SK-N-SH (cell line): ENCODE measurements around the gene S100A6.
"Not testable (repeated sequence)": the region's sequence is repeated elsewhere in the genome, so short reads cannot be mapped to it uniquely, and the experiment has no call there.

Experiments used
- CHD2 ChIP-seq: fragments of 150-350 bp; IDR thresholded peaks from 2 replicates; pipeline ENCODE4 v1.6.1; 2018; ENCODE audit warnings: low read length; ENCODE audit not compliant: partially characterized antibody
- EP300 ChIP-seq, 2 experiments: IDR thresholded peaks; 2 replicates each; pipeline versions ENCODE4 v1.4.0 to v1.6.1; 2012; ENCODE audit warnings: borderline replicate concordance in 1 of 2, low read depth in 1 of 2, low read length in 1 of 2
- GABPA ChIP-seq: IDR thresholded peaks from 2 replicates; pipeline ENCODE4 v1.4.0; 2012; ENCODE audit warnings: low read depth, mild to moderate bottlenecking
- IRF3 ChIP-seq: fragments of 150-350 bp; IDR thresholded peaks from 2 replicates; pipeline ENCODE4 v1.6.1; 2016; ENCODE audit warnings: mild to moderate bottlenecking, low read depth, low read length
- POLR2AphosphoS5 ChIP-seq: IDR thresholded peaks from 2 replicates; pipeline ENCODE4 v1.6.1; 2012; ENCODE audit warnings: low read depth, low read length
- RCOR1 ChIP-seq: fragments of 150-350 bp; IDR thresholded peaks from 2 replicates; pipeline ENCODE4 v1.6.1; 2017; ENCODE audit warnings: antibody characterized with exemption, low read length
- TAF1 ChIP-seq: IDR thresholded peaks from 2 replicates; pipeline ENCODE4 v1.6.1; 2012; ENCODE audit warnings: low read depth, mild to moderate bottlenecking, low read length, moderate library complexity, borderline replicate concordance
- TCF12 ChIP-seq: IDR thresholded peaks from 2 replicates; pipeline ENCODE4 v1.4.0; 2012
- TF ChIP-seq, protein P1 (sequence below): IDR thresholded peaks from 2 replicates; pipeline ENCODE4 v1.4.0; 2012; ENCODE audit warnings: low read depth
- TF ChIP-seq, protein P2 (sequence below): fragments of 200-600 bp; sonication (generic); IDR thresholded peaks from 2 replicates; pipeline ENCODE4 v1.6.1; 2017; ENCODE audit warnings: antibody characterized with exemption, mild to moderate bottlenecking, moderate library complexity
- TF ChIP-seq, protein P3 (sequence below): IDR thresholded peaks from 2 replicates; pipeline ENCODE4 v1.6.1; 2012; ENCODE audit warnings: mild to moderate bottlenecking, low read depth, low read length, moderate library complexity

- not testable (repeated sequence) for TF ChIP-seq EP300 (IDR thresholded peaks at IDR 0.05; ENCODE audit: borderline replicate concordance in 1 of 2, low read depth in 1 of 2, low read length in 1 of 2); IRF3; TAF1; POLR2AphosphoS5; CHD2; GABPA; TCF12; RCOR1
- TF ChIP-seq, protein P1, sequence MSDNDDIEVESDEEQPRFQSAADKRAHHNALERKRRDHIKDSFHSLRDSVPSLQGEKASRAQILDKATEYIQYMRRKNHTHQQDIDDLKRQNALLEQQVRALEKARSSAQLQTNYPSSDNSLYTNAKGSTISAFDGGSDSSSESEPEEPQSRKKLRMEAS, result not testable (repeated sequence)
- TF ChIP-seq, protein P2, sequence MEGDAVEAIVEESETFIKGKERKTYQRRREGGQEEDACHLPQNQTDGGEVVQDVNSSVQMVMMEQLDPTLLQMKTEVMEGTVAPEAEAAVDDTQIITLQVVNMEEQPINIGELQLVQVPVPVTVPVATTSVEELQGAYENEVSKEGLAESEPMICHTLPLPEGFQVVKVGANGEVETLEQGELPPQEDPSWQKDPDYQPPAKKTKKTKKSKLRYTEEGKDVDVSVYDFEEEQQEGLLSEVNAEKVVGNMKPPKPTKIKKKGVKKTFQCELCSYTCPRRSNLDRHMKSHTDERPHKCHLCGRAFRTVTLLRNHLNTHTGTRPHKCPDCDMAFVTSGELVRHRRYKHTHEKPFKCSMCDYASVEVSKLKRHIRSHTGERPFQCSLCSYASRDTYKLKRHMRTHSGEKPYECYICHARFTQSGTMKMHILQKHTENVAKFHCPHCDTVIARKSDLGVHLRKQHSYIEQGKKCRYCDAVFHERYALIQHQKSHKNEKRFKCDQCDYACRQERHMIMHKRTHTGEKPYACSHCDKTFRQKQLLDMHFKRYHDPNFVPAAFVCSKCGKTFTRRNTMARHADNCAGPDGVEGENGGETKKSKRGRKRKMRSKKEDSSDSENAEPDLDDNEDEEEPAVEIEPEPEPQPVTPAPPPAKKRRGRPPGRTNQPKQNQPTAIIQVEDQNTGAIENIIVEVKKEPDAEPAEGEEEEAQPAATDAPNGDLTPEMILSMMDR, result not testable (repeated sequence)
- TF ChIP-seq, protein P3, sequence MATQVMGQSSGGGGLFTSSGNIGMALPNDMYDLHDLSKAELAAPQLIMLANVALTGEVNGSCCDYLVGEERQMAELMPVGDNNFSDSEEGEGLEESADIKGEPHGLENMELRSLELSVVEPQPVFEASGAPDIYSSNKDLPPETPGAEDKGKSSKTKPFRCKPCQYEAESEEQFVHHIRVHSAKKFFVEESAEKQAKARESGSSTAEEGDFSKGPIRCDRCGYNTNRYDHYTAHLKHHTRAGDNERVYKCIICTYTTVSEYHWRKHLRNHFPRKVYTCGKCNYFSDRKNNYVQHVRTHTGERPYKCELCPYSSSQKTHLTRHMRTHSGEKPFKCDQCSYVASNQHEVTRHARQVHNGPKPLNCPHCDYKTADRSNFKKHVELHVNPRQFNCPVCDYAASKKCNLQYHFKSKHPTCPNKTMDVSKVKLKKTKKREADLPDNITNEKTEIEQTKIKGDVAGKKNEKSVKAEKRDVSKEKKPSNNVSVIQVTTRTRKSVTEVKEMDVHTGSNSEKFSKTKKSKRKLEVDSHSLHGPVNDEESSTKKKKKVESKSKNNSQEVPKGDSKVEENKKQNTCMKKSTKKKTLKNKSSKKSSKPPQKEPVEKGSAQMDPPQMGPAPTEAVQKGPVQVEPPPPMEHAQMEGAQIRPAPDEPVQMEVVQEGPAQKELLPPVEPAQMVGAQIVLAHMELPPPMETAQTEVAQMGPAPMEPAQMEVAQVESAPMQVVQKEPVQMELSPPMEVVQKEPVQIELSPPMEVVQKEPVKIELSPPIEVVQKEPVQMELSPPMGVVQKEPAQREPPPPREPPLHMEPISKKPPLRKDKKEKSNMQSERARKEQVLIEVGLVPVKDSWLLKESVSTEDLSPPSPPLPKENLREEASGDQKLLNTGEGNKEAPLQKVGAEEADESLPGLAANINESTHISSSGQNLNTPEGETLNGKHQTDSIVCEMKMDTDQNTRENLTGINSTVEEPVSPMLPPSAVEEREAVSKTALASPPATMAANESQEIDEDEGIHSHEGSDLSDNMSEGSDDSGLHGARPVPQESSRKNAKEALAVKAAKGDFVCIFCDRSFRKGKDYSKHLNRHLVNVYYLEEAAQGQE, result not testable (repeated sequence)
These were observed 14.0 kb downstream of the S100A6 start for GRCh38 chr1:153521808-153522207.
